HG02623 (cell line): ENCODE measurements around the gene TPRA1.

Source experiments
- ATAC-seq: cut with Tn5 transposase; IDR thresholded peaks from one replicate; pipeline ENCODE4 v1.9.1; 2021; ENCODE audit warnings: moderate library complexity; ENCODE audit not compliant: unreplicated experiment

The TPRA1 gene

DNA sequence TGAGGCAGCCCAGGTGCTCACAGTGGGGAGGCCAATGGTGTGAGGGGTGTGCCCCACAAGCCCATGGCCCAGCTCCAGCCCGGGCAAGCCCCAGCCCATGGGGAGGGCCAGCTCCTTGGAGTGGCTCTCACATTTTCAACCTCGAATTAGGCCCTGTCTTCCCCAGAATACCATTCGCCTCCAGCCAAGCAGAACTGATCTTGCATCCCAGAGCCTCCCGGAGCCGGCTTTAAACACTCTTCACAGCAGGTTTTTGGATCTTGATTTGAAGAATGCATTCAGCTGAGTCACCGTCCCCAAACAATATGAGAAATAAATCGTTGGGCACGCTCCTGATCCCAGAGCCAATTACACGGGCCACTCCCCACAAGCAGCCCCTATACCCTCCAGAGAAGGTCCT lies 23.7 kb downstream of the TPRA1 start:
- no peak for ATAC-seq

DNA sequence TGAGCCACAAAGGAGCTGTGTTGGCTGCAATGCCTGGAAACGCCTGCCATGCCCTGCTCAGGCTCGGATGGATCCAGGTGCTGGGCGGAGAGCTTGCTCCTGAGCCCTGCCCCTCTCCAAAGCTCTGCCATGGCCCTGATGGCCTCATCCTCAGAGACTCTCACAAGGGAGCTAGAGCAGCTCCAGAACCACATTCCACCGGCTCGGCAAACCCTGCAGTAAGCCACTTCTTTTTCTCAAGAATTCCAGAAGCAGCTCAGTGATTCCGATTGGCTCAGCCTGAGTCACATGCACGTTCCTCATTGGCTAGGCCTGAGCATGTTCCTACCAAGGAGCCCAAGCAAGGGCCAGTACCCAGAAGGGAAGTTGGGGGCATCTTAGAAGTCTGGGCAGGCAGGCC lies 24.8 kb downstream of the TPRA1 start:
- ATAC-seq, result no peak

DNA sequence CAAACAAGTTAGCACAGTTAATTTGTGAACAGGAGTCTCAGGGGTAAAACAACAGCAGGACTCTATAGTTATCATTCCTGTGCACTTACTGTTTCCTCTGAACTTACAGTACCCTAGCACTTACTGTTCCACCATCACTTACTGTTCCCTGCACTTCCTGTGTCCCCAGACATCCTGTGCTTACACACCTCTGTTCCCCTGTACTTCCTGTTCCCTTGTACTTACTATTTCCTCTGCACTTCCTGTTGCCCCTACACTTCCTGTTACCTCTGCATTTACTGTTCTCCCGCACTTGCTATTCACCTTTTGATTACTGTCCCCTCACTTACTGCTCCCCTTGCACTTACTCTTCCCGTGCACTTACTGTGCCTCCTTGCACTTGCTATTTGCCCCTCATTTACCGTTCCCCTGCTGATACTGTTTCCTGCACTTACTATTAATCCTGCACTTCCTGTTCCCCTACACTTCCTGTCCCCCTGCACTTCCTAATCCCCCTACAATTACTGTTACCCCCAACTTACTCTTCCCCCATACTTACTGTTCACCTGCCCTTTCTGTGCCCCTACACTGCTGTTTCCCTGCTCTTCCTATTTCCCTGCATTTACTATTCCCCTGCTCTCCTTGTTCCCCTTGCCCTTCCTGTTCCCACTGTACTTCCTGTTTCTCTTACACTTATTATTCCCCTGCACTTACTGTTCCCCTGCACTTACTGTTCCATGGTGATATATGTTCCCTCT lies 30.3 kb downstream of the TPRA1 start:
- ATAC-seq, result no peak

DNA sequence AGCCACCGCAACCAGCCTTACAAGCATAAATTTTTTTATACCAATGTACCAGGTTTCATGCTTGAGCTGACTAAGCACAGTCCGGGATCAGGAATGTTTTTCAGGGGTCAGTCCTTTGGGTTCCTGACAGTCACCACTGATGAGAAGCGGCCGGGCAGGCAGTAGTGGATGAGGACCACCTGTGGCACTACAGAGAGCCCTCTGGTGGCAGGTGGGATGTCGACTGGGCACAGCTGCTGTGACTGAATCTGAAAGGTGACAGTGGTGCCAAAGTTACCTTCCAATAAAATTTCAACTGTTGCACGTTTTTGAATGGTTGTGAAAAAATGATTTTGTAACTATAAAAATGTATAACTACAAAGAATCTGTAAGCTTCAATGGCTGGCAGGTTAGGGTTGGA lies 34.0 kb downstream of the TPRA1 start:
- no peak for ATAC-seq

DNA sequence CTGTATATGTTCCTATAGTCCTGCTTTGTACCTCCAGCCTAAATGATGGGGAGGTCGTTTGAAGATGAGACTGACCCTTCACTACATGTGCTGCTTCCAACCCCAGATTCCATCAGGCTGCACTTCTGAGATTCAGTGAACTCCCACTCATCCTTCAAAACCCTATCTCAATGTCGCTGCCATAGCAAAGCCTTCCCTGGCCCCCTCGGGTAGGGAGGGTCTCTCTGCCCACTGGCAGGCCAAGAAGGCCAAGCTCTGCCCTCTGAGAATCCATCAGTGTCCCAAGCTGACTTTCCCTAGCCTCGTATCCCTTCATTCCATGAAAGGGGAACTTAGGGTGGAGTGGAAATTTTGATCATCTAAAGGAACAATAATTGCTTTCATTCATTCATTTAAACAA lies 35.4 kb downstream of the TPRA1 start:
- no peak for ATAC-seq

DNA sequence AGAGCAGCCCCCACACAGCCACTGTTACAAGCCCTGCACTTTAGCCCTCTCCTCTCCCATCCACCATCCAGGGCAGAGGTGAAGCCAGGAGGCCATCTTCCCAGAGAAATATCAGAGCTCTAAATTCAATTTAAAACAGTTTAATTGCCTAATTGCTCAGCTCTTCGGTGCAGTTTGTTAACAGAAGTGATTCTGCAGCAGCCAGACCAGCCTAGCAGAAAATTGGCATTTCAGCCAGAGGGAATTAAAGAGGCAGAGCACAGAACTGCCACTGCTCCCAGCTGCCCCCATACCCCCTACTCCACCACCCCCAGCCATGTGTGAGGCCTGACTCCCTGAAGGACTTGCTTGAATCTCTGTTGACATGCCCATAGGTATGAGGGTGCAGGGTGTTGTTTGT lies 38.5 kb downstream of the TPRA1 start:
- ATAC-seq, result no peak

DNA sequence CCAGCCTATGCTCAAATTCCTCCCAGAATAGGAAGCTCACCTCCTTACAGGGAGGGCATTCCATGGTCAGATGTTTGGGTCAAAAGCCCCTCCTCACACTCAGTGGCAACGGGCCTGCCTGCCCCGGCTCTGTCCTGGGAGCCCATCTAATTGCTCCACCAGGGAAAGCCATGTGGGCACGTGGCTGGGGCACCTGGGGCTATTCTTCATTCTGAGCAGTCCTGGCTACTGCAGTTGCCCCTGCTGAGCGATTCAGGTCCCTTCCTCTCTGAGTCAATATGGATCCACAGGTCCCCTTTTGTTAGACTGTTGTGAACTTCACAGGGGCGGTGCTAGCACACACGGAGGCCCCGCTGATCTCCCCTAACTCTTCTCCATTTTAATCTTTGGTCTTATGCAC lies 39.4 kb downstream of the TPRA1 start:
- ATAC-seq, result no peak

DNA sequence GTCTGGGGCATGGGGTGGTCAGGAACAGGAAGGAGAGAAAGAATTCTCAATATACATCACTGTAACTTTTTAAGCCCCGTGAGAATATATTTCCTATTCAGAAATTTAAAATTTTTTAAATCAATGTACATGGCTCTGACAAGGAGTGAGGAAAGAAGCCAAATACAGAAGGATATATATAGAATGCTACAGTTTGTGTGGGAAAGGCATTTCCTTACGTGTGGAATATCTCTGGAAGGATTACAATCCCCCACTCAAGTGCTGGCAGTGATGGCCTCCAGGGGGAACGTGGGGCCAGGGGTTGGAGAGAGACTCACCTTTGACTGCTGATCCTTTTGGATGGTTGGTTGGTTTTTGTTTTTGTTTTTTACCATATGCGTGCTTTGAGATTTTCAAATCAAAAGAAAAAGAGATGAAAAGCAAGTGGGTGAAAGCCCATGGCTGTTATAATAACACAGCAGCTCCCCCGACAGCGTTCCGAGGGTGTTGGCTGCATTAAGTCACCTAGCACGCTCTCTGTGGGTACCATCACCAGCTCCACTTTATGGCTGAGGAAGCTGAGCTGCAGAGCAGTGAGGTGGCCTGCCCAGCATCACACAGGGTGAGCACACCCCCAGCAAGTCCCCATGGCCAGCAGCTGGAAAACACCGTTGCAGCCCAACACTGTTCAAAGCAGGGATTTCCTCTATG lies 39.9 kb downstream of the TPRA1 start:
- no peak for ATAC-seq

DNA sequence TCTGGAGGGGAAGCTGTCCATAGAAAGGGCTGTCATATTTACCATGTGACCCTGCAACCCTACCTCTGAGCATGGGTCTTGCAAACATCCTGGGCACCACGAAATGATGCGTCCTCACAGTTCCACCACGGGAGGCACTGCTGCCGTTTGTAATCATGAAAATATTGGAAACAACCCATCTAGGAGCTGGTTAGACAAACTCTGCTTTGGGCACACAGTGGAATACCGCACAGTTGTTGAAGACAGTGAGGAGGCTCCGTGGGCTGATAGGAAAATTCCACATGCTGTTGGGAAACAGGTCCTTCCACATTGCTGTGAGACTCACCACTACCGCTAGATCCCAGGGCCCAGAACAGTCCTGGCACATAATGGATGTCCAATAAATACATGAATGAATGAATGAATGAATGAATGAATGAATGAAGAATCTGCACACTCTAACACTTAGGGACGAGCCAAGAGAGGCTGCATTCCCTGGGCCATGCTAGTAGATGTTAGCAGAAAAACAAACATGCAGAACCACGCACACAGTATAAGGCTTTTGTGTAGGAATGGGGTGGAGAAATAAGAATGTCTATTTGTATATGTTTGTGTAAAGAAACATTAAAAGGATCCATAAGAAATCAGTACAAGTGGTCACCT lies 40.6 kb downstream of the TPRA1 start:
- ATAC-seq, result no peak

DNA sequence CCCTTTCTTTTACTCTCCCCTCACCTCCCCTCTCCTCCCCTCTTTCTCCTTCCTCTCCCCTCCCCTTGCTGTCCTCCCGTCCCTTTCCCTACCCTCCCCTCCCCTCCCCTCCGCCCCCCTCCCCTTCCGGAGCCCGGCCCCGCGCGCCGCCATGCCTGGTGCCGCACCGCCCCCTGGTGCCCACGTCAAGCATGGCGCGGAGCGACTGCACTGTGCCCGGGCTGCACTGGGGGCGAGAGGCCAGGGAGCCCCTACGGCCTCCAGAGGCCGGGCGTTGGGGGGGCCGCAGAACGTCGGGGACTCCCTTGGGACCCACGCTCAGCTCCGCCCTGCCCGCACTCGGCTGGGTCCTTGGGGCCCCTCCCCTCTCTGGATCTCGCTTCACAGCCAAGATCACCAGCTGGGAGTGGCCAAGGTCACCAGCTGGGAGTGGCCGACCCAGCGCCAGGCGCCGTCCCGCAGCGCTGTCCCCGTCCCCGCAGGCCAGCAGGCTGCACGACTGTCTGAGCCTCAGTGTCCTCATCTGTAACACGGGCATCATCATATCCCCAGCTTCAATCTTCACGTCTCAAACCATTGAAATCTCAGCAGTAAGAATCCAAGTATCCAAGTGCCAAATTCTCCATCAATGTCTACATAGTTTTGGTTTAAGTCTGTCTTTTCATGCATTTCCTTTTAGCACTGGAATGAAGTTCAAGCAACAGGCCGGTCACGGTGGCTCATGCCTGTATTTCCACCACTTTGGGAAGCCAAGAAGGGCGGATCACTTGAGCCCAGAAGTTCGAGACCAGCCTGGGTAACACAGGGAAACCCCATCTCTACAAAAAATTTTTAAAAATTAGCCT lies 42.5 kb downstream of the TPRA1 start:
- ATAC-seq, result no peak

DNA sequence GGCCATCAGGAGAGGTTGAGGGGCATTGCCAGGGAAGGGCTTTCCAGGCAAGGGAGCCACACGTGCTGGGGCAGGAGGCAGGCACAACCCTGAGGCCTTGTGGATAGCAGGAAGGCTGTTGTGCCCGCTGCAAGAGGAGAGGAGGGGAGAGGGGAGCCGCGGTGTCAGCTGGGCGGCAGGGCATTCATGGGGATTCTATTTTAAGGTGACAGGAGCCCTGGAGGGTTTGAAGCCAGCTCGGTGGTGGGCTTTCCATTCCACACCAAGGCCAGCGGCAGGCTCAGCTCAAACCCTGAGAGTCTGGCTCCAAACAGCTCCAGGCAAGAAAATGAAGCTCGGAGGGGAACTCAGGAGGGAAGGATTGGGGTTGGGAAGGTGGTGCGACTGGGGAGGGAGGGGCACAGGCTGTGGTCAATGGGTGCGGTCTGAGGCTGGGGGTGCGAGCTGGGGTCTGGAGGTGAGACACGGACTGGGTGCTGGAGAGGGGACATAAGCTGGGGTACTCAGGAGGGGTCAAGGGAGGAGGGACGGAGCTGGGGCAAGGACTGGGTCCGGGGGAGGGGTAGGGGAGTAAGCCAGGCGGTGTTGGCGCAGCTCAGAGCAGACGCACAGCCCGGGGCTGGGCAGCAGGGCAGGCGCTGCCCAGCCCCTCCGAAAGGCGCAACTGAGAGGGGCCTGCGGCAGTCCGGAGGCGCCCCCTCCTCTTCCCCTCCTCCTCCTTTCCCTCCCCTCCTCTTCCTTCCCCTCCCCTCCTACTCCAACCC lies 43.4 kb downstream of the TPRA1 start:
- no peak for ATAC-seq

DNA sequence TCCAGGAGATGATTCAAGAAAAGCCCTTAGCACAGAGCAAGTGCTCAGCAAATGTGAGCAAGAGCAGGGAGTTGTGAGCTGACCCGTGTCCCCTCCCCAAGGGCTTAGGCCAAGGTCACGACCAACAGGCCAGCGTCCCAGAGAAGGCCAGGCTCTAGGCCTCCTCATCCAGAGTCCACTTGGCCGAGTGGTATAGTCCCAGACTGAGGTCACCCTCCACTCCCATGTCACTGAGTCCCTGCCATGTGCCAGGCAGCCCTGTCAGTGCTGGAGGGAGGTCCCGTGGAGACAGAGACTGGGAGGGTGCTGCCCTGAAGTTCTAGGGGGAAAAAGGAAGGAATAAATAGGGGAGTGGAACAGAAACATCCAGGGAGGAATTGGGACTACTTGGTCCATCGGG lies 44.0 kb downstream of the TPRA1 start:
- no peak for ATAC-seq

DNA sequence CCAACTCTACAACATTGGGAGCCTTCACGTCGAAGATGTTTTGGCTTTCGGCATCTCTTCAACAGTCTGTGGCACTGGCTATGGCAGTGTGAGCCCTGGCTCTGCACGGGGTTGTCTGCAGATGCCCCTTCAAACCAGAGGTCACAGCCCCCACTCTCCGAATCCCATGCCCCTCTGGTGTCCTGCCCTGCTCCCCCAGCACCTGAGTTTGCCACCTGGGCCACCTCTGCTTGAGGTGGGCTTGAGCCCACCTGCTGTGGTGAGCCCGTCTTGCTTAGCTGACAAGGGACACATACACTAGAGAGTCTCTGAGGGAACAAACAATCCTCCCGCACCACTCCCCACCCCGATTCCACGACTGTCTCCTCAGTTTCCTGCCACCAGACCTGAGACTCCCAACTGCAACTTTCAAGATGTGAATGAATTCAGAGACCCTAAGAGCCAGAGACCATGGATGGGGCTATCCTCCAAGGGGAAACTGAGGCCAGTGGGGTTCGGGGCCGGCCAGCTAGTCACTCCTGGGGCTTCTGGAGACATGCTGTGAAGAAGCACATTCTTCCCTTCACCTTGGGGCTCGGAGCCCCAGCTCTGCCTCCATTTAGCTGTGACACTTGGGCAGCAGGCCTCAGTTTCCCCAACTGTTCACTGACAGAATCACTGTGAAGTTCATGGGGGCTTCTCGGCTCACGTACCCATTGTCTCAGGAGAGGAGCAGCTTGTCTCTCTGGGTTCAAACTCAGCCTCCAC lies 44.6 kb downstream of the TPRA1 start:
- no peak for ATAC-seq

DNA sequence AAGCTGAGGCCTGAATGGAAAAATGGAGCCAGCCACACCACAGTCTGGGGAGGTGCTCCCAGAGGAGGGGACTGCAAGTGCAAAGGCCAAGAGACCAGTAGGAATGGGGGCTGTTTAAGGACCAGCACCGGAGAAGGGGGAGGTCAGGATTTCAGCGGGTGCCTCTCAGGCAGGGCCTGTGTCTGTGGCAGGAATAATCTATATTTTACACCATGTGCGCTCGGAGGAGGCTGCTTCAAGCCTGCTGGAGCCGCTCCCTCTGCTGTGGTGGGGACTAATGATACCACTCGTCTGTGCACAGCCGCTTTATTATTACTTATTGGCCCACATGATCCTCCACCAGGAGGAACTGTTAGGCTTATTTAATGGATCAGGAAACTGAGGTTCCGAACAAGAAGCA lies 45.3 kb downstream of the TPRA1 start:
- no peak for ATAC-seq

DNA sequence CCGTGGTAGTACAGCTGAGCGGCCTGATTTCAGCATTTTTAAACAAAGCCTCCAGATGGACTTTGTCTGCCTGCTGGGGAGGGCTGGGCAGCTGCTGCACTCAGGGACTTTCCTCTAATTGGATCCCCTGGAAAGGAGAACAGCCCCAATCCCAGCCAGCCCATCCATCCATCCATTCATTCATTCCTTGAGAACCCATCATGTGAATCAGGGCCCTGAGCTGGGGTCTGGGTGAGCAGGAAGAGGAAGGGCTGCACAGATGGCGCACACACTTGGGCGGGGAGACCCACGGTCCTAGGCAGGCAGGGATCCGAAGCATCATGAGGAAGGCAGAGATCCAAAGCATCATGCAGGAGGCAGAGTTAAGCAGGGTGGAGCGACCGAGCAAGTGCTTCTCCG lies 45.7 kb downstream of the TPRA1 start:
- no peak for ATAC-seq

DNA sequence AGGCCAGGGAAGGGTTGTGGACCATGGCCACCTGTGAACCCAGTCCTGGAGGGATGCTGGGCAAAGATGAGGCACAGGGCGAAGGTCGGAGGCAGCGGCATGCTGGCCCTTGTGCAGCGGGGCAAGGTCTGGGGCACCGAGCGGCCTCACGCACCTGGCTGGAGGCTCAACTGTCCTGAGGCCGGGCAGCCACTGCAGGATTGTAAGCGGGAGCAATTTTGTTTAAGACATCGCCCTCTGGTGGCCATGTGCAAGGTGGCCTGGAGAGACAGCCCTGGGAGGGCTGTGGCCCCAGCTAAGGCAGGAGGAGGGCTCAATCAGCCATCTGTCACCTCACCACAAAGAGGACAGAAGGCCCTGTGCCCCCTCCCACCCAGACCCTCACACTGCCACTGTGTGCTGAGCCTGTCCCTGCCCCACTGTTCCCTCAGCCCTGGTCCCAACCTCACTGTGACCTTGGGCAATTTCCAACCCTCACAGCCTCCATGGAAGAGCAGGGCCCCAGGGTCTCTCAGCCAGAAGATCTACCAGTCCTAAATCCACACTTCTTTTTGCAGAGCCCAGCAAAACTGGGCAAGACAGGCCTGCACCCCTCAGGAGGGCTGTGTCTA lies 46.2 kb downstream of the TPRA1 start:
- ATAC-seq, result no peak

DNA sequence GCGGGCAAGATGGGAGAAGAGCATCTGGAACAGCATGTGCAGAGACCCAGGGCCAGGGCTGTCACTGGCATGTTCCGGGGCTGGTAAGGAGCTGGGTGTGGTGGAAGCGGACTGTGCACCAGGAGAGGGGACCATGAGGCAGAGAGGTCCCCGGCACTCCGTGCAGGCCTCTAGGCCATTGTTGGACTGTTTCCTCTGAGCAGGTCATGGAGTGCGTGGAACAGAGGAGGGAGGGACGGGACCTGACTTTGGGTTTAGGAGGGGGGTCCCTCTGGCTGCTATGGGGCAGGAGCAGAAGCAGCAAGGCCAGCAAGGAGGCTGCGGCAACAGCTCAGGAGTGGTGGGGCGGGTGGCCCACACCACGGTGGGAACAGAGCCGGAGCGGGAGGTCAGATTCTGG lies 47.1 kb downstream of the TPRA1 start:
- ATAC-seq, result no peak

DNA sequence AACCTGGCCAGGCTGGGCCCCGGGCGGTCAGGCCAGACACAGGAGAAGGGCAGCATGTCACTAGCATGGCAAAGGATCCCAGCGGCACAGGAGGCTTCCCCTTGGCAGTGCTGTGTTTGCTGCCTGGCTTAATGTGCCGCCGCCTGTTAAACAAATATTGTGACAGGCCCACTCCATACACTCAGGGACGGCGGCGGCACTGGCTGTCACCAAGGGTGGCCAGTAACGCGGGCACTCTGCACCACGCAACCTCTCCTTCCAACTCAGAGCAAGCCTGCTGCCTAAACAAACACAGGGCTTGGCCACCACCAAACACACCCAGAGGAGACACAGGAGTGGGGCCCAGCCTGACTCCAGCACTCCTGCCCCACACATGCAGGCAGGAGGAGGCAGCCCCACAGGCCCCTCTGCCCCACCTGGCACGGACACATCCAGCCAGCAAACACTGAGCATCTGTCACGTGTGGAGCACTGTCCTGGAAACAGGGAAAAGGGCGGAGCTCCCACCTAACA lies 48.0 kb downstream of the TPRA1 start:
- no peak for ATAC-seq

DNA sequence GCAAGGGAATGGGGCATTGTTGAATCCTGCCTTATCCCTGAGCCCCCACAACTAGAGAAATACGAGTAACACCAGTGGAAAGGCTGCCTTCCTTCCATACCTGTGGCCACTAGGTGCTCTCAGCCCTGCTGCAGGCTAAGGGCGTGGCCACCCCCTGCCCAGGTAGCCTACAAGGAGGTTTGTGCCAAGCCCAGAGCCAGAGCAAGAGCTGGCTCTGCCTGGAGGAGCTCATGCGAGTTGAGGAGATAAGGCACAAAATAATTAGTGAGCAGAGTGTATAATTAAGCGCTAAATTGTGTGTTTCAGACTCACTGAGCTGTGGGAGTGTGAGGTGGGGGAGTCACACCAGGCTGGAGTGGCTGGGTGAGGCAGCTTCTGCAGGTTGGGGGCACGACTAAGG lies 49.2 kb downstream of the TPRA1 start:
- ATAC-seq, result no peak
